ENCODE results near the gene RFX8. TPM values are rescaled to one million over a fixed set of nuclear protein-coding genes. Genes with fewer than 3 reads are reported as not detected.

RFX8 gene
- total RNA-seq, 2 donors from 2014 or later, result 0.14 to 0.85 TPM

DNA sequence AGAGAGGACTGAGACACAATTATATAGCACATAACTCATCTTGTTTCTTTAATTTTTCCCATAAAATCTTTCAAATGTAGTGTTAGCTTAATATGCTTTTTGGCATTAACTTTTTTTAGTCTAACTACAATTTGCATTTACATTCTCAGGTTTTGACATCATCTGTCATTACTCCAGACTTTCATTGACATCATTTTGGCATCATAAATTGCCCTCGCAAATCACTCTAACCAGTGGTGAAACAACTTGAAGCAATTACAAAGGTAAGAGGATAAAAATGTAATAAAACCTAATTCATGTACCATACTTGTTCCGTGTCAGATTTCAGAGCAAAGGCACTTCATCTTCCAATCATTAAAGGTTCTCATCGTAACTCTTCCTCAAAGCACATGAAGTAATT is 41.4 kb downstream of the RFX8 start:
- no peak overlapping the region for H3K27ac ChIP-seq
- DNase-seq (ENCODE audit: low spot score) (no peak), ATAC-seq (ENCODE audit: insufficient number of reproducible peaks, low FRiP score, low read depth) (no peak)
- no peaks in the 10 kb centered on the region for H3K36me3 ChIP-seq
- no peaks in the 10 kb centered on the region for H3K9me3 ChIP-seq
- peaks cover 0 to 5% of the 10 kb centered on the region in 2 donors for H3K4me1 ChIP-seq (ENCODE audit: control insufficient read depth in 1 of 2, low read depth in 2 of 2)
- no peaks in the 10 kb centered on the region for H3K27me3 ChIP-seq (replicated peaks; ENCODE audit: insufficient read depth)
- H3K4me3 ChIP-seq, result no peak overlapping the region
- TF ChIP-seq, protein P1, sequence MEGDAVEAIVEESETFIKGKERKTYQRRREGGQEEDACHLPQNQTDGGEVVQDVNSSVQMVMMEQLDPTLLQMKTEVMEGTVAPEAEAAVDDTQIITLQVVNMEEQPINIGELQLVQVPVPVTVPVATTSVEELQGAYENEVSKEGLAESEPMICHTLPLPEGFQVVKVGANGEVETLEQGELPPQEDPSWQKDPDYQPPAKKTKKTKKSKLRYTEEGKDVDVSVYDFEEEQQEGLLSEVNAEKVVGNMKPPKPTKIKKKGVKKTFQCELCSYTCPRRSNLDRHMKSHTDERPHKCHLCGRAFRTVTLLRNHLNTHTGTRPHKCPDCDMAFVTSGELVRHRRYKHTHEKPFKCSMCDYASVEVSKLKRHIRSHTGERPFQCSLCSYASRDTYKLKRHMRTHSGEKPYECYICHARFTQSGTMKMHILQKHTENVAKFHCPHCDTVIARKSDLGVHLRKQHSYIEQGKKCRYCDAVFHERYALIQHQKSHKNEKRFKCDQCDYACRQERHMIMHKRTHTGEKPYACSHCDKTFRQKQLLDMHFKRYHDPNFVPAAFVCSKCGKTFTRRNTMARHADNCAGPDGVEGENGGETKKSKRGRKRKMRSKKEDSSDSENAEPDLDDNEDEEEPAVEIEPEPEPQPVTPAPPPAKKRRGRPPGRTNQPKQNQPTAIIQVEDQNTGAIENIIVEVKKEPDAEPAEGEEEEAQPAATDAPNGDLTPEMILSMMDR (IDR thresholded peaks at IDR 0.05), result no peak

DNA sequence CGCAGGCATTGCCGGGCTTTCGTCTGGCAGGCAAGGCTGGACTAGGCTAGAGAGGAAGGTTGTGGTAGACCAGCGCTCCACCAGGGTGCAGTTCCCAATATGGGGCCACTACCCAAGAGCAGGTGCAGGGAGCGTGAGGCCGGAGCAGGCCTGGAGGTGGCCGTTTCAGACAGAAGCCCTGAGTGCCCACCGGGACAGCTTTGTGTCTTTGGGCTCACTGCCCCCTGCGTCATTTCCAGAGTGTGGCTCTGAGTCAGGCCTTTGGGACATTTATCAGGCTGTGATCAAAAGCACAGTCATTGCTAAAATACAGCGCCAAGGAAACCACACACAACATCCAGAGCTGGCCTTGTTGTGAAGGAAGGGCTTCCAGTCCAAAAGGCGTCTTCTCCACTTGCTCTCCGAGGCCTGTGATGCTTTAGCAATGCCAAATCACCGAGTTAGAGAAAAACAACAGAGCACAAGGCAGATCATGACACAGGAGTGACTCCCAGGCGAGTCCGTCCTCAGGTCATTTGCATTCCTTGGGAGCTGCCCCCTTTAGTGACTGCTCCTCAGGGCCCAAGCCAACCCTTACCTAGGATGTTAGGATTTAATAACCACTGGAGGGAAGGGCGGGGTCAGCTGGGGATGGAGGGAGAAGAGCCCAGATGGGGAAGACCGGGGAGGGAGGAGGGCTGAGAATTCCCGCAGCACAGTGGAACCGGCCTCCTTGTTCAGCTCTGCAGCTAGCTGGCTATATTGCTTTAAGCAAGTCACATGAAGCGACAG is 42.3 kb downstream of the RFX8 start:
- Histone ChIP-seq H3K36me3 (no peaks in the 10 kb centered on the region), H3K9me3 (no peaks in the 10 kb centered on the region), H3K27ac (no peak overlapping the region), H3K4me3 (no peak overlapping the region), H3K27me3 (replicated peaks; ENCODE audit: insufficient read depth) (no peaks in the 10 kb centered on the region), H3K4me1 (ENCODE audit: control insufficient read depth in 1 of 2, low read depth in 2 of 2) (peaks cover 0 to 5% of the 10 kb centered on the region in 2 donors)
- TF ChIP-seq, protein P1 (IDR thresholded peaks at IDR 0.05), result no peak
- ATAC-seq (ENCODE audit: insufficient number of reproducible peaks, low FRiP score, low read depth) (peak; percentile 58), DNase-seq (ENCODE audit: low spot score) (no peak)

DNA sequence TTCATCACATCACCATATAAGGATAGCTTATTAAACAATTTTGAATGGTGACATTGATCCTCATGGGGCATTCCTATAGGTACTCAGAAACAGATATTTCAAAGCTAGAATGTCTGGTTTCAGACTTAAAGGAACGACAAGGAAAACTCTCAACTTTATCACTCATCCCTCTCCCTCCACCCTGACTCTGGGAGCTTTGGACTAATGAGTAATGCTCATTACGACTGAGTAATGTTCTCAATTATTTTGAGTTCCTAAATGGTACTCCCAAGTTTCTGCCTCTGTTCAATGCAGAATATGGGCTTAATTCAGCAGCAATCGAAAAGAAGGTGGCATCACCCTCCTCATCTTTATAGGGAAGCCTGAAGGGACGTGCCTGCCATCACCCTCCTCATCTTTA is 43.4 kb downstream of the RFX8 start:
- Histone ChIP-seq H3K9me3 (no peaks in the 10 kb centered on the region), H3K27ac (no peak overlapping the region), H3K4me1 (ENCODE audit: control insufficient read depth in 1 of 2, low read depth in 2 of 2) (peaks cover 0 to 5% of the 10 kb centered on the region in 2 donors), H3K4me3 (no peak overlapping the region), H3K36me3 (no peaks in the 10 kb centered on the region), H3K27me3 (replicated peaks; ENCODE audit: insufficient read depth) (no peaks in the 10 kb centered on the region)
- ATAC-seq (ENCODE audit: insufficient number of reproducible peaks, low FRiP score, low read depth), result no peak
- no peak for DNase-seq (ENCODE audit: low spot score)
- TF ChIP-seq, protein P1 (IDR thresholded peaks at IDR 0.05), result no peak

DNA sequence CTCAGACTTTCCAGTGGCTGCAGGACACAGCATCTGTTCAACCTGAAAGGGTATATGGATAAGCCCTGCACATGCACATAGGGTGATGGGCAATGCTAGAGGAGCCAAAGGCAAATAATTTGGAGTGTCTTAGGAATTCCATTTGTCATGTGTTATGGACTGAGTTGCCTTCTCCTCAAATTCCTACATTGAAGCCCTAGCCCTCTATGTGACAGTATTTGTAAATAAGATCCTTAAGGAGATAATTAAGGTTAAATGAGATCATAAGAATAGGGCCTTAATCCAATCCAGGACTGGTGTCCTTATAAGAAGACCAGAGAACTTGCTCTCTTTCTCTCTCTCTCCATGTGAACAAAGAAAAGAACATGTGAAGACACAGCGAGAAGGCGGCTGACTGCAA is 44.8 kb downstream of the RFX8 start:
- no peaks in the 10 kb centered on the region for H3K27me3 ChIP-seq (replicated peaks; ENCODE audit: insufficient read depth)
- H3K4me3 ChIP-seq, result no peak overlapping the region
- no peak overlapping the region for H3K27ac ChIP-seq
- no peaks in the 10 kb centered on the region for H3K36me3 ChIP-seq
- TF ChIP-seq, protein P1 (IDR thresholded peaks at IDR 0.05), result no peak
- DNase-seq (ENCODE audit: low spot score) (no peak), ATAC-seq (ENCODE audit: insufficient number of reproducible peaks, low FRiP score, low read depth) (no peak)
- peaks cover 0 to 5% of the 10 kb centered on the region in 2 donors for H3K4me1 ChIP-seq (ENCODE audit: control insufficient read depth in 1 of 2, low read depth in 2 of 2)
- H3K9me3 ChIP-seq, result no peaks in the 10 kb centered on the region

DNA sequence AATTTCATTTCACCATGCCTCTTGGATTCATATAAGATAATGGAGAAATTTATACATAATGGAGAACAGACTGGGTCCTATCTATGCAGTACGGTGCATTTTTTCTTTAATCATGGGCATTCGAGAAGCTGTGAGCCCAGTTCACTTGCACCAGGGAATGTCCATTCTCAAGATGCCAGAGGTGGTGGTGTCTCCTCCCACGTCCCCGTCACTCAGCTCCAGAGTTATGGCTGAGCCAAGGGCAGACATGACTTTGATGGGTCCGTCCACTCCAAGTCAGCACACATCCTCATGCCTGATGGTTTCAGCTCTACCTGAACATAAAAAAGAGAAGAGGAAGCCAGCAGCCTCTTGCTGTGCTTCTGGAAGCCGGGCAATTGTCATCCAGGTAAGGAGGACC is 45.5 kb downstream of the RFX8 start:
- DNase-seq (ENCODE audit: low spot score) (no peak), ATAC-seq (ENCODE audit: insufficient number of reproducible peaks, low FRiP score, low read depth) (no peak)
- Histone ChIP-seq H3K27me3 (replicated peaks; ENCODE audit: insufficient read depth) (no peaks in the 10 kb centered on the region), H3K4me3 (no peak overlapping the region), H3K9me3 (no peaks in the 10 kb centered on the region), H3K36me3 (no peaks in the 10 kb centered on the region), H3K4me1 (ENCODE audit: control insufficient read depth in 1 of 2, low read depth in 2 of 2) (no peaks in the 10 kb centered on the region), H3K27ac (no peak overlapping the region)
- TF ChIP-seq, protein P1 (IDR thresholded peaks at IDR 0.05), result no peak

Measured in thoracic aorta (tissue), 2 donors.